ENCODE data around the gene MECP2.
"Not testable (repeated sequence)": the region's sequence is repeated elsewhere in the genome, so short reads cannot be mapped to it uniquely, and the experiment has no call there.

The MECP2 gene

GRCh38 chrX:153993079-153993478, 104.4 kb downstream of the MECP2 start:
- DNase-seq (ENCODE audit: low read depth) = no peak

GRCh38 chrX:153992180-153992579, 105.3 kb downstream of the MECP2 start:
- DNase-seq (ENCODE audit: low read depth) = no peak

- no peak for DNase-seq (ENCODE audit: low read depth)
Observed at GRCh38 chrX:153991013-153991580, 106.4 kb downstream of the MECP2 start.

GRCh38 chrX:153989973-153990655, 107.4 kb downstream of the MECP2 start:
- DNase-seq (ENCODE audit: low read depth) = no peak

- DNase-seq (ENCODE audit: low read depth) = no peak
Observed at GRCh38 chrX:153988493-153988892, 109.0 kb downstream of the MECP2 start.

- DNase-seq (ENCODE audit: low read depth) = no peak
Observed at GRCh38 chrX:153984351-153985178, 113.0 kb downstream of the MECP2 start.

- DNase-seq (ENCODE audit: low read depth) = no peak
Observed at GRCh38 chrX:153983321-153983801, 114.2 kb downstream of the MECP2 start.

- no peak for DNase-seq (ENCODE audit: low read depth)
Observed at GRCh38 chrX:153981771-153982533, 115.6 kb downstream of the MECP2 start.

- no peak for DNase-seq (ENCODE audit: low read depth)
Observed at GRCh38 chrX:153981231-153981630, 116.3 kb downstream of the MECP2 start.

GRCh38 chrX:153980394-153980793, 117.1 kb downstream of the MECP2 start:
- not testable (repeated sequence) for DNase-seq (ENCODE audit: low read depth)

- DNase-seq (ENCODE audit: low read depth) = no peak
Observed at GRCh38 chrX:153974726-153975286, 122.7 kb downstream of the MECP2 start.

GRCh38 chrX:153974003-153974725, 123.4 kb downstream of the MECP2 start:
- no peak for DNase-seq (ENCODE audit: low read depth)

GRCh38 chrX:153973127-153974002, 124.2 kb downstream of the MECP2 start:
- DNase-seq (ENCODE audit: low read depth) = no peak

- DNase-seq (ENCODE audit: low read depth) = peak; percentile 59
Observed at GRCh38 chrX:153972368-153973126, 125.0 kb downstream of the MECP2 start, which contains the start of gene TMEM187. Gene TMEM187 (plus strand): TSS chrX:153972754. CDS start chrX:153982063, 9,309 bp downstream.

All from HS-5 (cell line).